DOHH2 (cell line): ENCODE results near the gene NKAIN2.
"Not testable (repeated sequence)": the region's sequence is repeated elsewhere in the genome, so short reads cannot be mapped to it uniquely, and the experiment has no call there.

ENCODE experiments used
- H3F3A ChIP-seq: fragments of 200-600 bp; sonication (generic), shearing (Covaris generic); 2 replicates; pipeline ENCODE4 v1.6.0; 2016; ENCODE audit warnings: antibody characterized with exemption, mild to moderate bottlenecking; ENCODE audit not compliant: control insufficient read depth, insufficient read depth
- H3K27ac ChIP-seq: fragments of 200-600 bp; sonication (generic); 2 replicates; pipeline ENCODE4 v1.5.1; 2014; ENCODE audit warnings: low read depth, mild to moderate bottlenecking, low read length, moderate library complexity
- H3K27me3 ChIP-seq: fragments of 200-600 bp; sonication (generic); 2 replicates; pipeline ENCODE4 v1.6.1; 2014; ENCODE audit warnings: mild to moderate bottlenecking, low read length, mixed read lengths; ENCODE audit not compliant: control insufficient read depth
- H3K36me3 ChIP-seq: fragments of 200-600 bp; sonication (generic); 2 replicates; pipeline ENCODE4 v1.6.1; 2014; ENCODE audit warnings: mild to moderate bottlenecking, low read length, moderate library complexity, mixed read lengths; ENCODE audit not compliant: control insufficient read depth
- H3K4me1 ChIP-seq: fragments of 200-600 bp; sonication (generic); 2 replicates; pipeline ENCODE4 v1.6.1; 2014; ENCODE audit warnings: mild to moderate bottlenecking, low read length, mixed read lengths; ENCODE audit not compliant: control insufficient read depth
- H3K4me2 ChIP-seq: fragments of 200-600 bp; sonication (generic); 2 replicates; pipeline ENCODE4 v1.6.0; 2014; ENCODE audit warnings: mild to moderate bottlenecking, low read length, moderate library complexity
- H3K4me3 ChIP-seq: fragments of 200-600 bp; sonication (generic); 2 replicates; pipeline ENCODE4 v1.5.1; 2014; ENCODE audit warnings: mild to moderate bottlenecking, low read length, mixed read lengths
- H3K79me2 ChIP-seq: fragments of 200-600 bp; sonication (generic); 2 replicates; pipeline ENCODE4 v1.6.1; 2014; ENCODE audit warnings: mild to moderate bottlenecking, low read length, mixed read lengths; ENCODE audit not compliant: control insufficient read depth
- H3K9me2 ChIP-seq: fragments of 200-600 bp; sonication (generic); replicated peaks from 2 replicates; pipeline ENCODE4 v1.6.1; 2014; ENCODE audit warnings: mild to moderate bottlenecking, low read length, mixed read lengths; ENCODE audit not compliant: control insufficient read depth
- H3K9me3 ChIP-seq: fragments of 200-600 bp; sonication (generic); 2 replicates; pipeline ENCODE4 v1.6.1; 2014; ENCODE audit warnings: antibody characterized with exemption, low read length, mixed read lengths; ENCODE audit not compliant: control insufficient read depth, insufficient read depth
- H4K20me1 ChIP-seq: fragments of 200-600 bp; sonication (generic); 2 replicates; pipeline ENCODE4 v1.6.0; 2014; ENCODE audit warnings: low read depth, mild to moderate bottlenecking, antibody characterized with exemption, low read length, moderate library complexity; ENCODE audit not compliant: control insufficient read depth, insufficient read depth
- EZH2phosphoT487 ChIP-seq: fragments of 200-600 bp; sonication (generic); IDR thresholded peaks from 2 replicates; pipeline ENCODE4 v1.6.1; 2017; ENCODE audit warnings: borderline replicate concordance, mild to moderate bottlenecking, antibody characterized with exemption, low read length, moderate library complexity, mixed read lengths
- TF ChIP-seq, protein P1 (sequence below): fragments of 200-600 bp; sonication (generic); IDR thresholded peaks from one replicate; pipeline ENCODE4 v1.5.1; 2014; ENCODE audit warnings: antibody characterized with exemption, mild to moderate bottlenecking, low read depth, low read length; ENCODE audit not compliant: poor library complexity, severe bottlenecking

Gene NKAIN2

DNA sequence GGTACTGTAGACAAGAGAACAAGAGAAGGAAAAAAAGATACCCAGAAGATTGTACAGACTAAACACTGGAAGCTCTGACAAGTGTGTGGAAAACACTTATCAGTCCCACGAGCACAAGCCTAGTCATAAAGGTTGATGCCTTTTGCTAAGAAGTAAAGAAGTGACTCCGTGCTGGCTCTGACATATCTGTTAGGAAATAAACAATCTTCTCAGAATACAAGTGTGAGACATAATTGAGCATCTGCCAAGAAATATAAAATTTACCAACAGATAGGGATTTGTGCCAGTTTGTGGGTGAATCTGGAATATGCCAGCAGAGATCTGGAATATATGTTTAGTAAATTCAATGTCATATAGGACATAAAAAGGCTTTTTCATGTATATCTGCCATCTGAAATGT is 899.9 kb downstream of the NKAIN2 start:
- no peak overlapping the region for H3K27ac ChIP-seq
- H3K36me3 ChIP-seq = no peaks in the 10 kb centered on the region
- no peaks in the 10 kb centered on the region for H3K4me1 ChIP-seq
- no peak overlapping the region for H3K4me2 ChIP-seq
- H3K27me3 ChIP-seq = no peaks in the 10 kb centered on the region
- H3K79me2 ChIP-seq = no peaks in the 10 kb centered on the region
- H3K4me3 ChIP-seq = no peak overlapping the region
- H3F3A ChIP-seq = no peaks in the 10 kb centered on the region
- H4K20me1 ChIP-seq = no peaks in the 10 kb centered on the region
- no peak for TF ChIP-seq EZH2phosphoT487
- TF ChIP-seq, protein P1, sequence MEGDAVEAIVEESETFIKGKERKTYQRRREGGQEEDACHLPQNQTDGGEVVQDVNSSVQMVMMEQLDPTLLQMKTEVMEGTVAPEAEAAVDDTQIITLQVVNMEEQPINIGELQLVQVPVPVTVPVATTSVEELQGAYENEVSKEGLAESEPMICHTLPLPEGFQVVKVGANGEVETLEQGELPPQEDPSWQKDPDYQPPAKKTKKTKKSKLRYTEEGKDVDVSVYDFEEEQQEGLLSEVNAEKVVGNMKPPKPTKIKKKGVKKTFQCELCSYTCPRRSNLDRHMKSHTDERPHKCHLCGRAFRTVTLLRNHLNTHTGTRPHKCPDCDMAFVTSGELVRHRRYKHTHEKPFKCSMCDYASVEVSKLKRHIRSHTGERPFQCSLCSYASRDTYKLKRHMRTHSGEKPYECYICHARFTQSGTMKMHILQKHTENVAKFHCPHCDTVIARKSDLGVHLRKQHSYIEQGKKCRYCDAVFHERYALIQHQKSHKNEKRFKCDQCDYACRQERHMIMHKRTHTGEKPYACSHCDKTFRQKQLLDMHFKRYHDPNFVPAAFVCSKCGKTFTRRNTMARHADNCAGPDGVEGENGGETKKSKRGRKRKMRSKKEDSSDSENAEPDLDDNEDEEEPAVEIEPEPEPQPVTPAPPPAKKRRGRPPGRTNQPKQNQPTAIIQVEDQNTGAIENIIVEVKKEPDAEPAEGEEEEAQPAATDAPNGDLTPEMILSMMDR = no peak
- H3K9me3 ChIP-seq = no peaks in the 10 kb centered on the region
- no peaks in the 10 kb centered on the region for H3K9me2 ChIP-seq

DNA sequence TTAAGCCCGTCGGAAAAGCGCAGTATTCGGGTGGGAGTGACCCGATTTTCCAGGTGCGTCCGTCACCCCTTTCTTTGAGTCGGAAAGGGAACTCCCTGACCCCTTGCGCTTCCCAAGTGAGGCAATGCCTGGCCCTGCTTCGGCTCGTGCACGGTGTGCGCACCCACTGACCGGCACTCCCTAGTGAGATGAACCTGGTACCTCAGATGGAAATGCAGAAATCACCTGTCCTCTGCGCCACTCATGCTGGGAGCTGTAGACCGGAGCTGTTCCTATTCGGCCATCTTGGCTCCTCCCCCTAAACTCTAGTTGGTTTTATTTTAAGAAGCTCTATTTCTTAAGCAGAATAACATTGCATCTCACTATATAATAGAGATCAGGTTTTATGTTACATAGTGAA is 908.9 kb downstream of the NKAIN2 start:
- not testable (repeated sequence) for H3K27ac ChIP-seq, H3K9me2 ChIP-seq, H3K4me1 ChIP-seq, H3K79me2 ChIP-seq, H3K9me3 ChIP-seq, H4K20me1 ChIP-seq, H3K36me3 ChIP-seq, H3F3A ChIP-seq, H3K4me2 ChIP-seq, H3K4me3 ChIP-seq, H3K27me3 ChIP-seq

DNA sequence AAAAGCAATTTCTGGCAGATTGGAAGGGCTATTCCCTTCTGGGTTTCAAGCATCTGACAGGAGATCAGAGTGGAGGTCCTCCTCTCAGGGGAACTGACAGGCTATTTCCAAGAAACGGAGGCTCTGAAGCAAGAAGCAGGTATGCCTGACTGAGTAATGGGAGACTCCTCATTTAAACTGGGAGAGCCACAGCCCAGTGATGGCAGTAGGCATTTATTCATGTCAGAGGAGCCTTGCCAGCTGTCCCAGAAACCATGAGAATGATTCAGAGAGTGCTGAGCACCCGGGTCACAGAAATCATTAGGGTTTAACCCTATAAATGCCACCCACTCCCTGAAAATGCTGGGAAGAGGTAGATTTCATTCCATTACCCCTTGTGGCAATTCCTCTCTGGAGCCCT is 911.1 kb downstream of the NKAIN2 start:
- Histone ChIP-seq H3K36me3 (no peaks in the 10 kb centered on the region), H3K27ac (no peak overlapping the region), H3K4me3 (no peak overlapping the region), H4K20me1 (no peaks in the 10 kb centered on the region), H3K4me2 (no peak overlapping the region), H3K27me3 (no peaks in the 10 kb centered on the region), H3F3A (no peaks in the 10 kb centered on the region), H3K9me3 (no peaks in the 10 kb centered on the region), H3K4me1 (no peaks in the 10 kb centered on the region), H3K79me2 (no peaks in the 10 kb centered on the region), H3K9me2 (no peaks in the 10 kb centered on the region)
- no peak for TF ChIP-seq EZH2phosphoT487
- TF ChIP-seq, protein P1 = no peak

DNA sequence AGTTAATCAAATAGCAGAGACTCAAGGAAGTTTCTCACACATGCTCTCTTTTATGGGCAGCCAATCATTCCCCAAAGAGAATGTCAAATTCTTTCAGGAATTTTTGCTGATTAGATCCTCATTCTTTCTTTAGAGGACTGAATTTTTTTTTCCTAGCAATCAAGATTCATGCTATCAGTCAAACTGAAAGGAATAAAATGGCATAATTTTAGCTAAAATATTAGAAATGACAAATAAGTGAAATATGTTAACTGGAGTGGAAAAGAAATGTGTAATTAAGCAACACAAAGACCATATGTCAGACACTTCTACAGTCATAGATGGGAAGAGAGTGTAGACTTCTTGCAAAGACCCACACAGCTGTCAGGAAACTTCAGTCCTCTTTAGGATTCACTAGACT is 916.2 kb downstream of the NKAIN2 start:
- no peaks in the 10 kb centered on the region for H3K79me2 ChIP-seq
- no peak overlapping the region for H3K27ac ChIP-seq
- no peaks in the 10 kb centered on the region for H3K9me2 ChIP-seq
- no peaks in the 10 kb centered on the region for H3F3A ChIP-seq
- no peak overlapping the region for H3K4me3 ChIP-seq
- no peak overlapping the region for H3K4me2 ChIP-seq
- no peaks in the 10 kb centered on the region for H4K20me1 ChIP-seq
- no peaks in the 10 kb centered on the region for H3K36me3 ChIP-seq
- no peak for TF ChIP-seq EZH2phosphoT487
- TF ChIP-seq, protein P1 = no peak
- no peaks in the 10 kb centered on the region for H3K4me1 ChIP-seq
- H3K27me3 ChIP-seq = no peaks in the 10 kb centered on the region
- peaks cover 2% of the 10 kb centered on the region; the same call in 1 of the 2 replicates for H3K9me3 ChIP-seq
